ENCODE data around the gene ZNF496. TPM values are rescaled to one million over a fixed set of nuclear protein-coding genes. Genes with fewer than 3 reads are reported as not detected.
A peak's percentile ranks its signal among the peaks of the same experiment; 100 is the strongest.

ZNF496 gene
- polyA plus RNA-seq, 3 donors = 1.6 to 7.7 (median 2.4) TPM

DNA sequence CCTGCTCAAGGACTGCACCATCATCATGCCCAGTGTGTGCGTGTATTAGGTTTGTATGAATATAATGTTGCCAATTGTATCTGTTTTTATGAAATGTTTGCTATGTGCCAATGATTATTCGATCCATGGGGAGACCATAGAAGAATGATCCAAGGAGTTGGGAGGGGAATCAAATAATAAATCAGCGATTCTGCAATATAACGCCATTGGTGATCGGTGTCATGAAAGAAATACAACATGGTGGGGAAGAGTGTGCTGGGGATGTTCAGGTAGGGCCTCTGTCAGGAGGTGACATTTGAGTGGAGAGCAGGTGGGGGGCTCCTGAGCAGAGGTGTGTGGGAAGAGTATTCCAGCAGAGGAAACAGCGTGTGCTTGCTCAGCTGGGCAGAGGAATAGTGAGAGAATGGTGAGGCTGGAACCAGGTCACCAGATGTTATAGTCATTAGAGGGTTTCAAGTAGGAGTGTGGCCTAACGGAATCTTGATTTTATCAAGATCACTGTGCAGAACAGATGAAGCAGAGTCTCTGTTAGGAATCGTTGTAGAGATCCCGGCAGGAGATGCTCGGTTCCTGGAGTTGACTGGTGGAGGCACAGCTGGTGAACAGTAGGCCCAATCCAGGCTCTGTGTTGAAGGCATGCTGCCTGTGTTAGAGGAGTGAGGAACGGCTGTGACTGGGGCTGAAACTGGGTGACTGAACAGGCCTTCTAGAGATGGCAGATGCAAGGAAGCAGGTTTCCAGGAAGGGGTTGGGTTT lies 2.9 kb upstream of the ZNF496 start:
- TF ChIP-seq CTCF (IDR thresholded peaks at IDR 0.05) = no peak
- no peaks in the 10 kb centered on the region for H3K9me3 ChIP-seq (replicated peaks in 1 of 2; ENCODE audit: control insufficient read depth in 1 of 2, insufficient read depth in 1 of 2, low read length in 2 of 2)
- peaks cover 0 to 6% of the 10 kb centered on the region in 2 donors for H3K27me3 ChIP-seq (ENCODE audit: control insufficient read depth in 2 of 2, insufficient read depth in 2 of 2, low read length in 2 of 2)
- Mint-ChIP-seq H3K27ac (peak overlapping the region in 1 of 7 donors; percentile 20), H3K4me3 (peak overlapping the region in 1 of 2 donors; percentile 64), H3K4me1 (peaks cover 42% of the 10 kb centered on the region), H3K36me3 (peaks cover 4 to 10% of the 10 kb centered on the region in 2 donors), H3K27me3 (ENCODE audit: low read depth in 3 of 3) (peaks cover 3 to 25% (median 13%) of the 10 kb centered on the region in 3 donors), H3K9me3 (peaks cover 0 to 6% (median 0%) of the 10 kb centered on the region in 7 donors)
- no peak overlapping the region for H3K4me3 ChIP-seq (replicated peaks in 1 of 3; ENCODE audit: low read depth in 2 of 3, low read length in 3 of 3)
- no peak overlapping the region for H2AFZ ChIP-seq (ENCODE audit: insufficient read depth, low read depth, low read length, poor library complexity, severe bottlenecking)
- DNase-seq = no peak
- peaks cover 4% of the 10 kb centered on the region for H3K79me2 ChIP-seq (ENCODE audit: insufficient read depth, low read length)
- H4K20me1 ChIP-seq (ENCODE audit: insufficient read depth, low read length) = no peaks in the 10 kb centered on the region
- no peak overlapping the region for H3K9ac ChIP-seq (ENCODE audit: insufficient read depth, low read length, poor library complexity, severe bottlenecking)
- H3K27ac ChIP-seq (ENCODE audit: low read depth in 1 of 2, low read length in 2 of 2) = no peak overlapping the region
- 87% methylated on average over 10 of the region's 11 CpGs for WGBS (ENCODE audit: insufficient coverage)
- intact Hi-C loops (cut with micrococcal nuclease) = no loop called here
- H3K4me1 ChIP-seq (ENCODE audit: control insufficient read depth in 1 of 2, insufficient read depth in 2 of 2, low read length in 2 of 2) = peaks cover 24 to 34% of the 10 kb centered on the region in 2 donors
- H3K36me3 ChIP-seq (replicated peaks in 1 of 2; ENCODE audit: control insufficient read depth in 1 of 2, insufficient read depth in 2 of 2, low read length in 2 of 2) = no peaks in the 10 kb centered on the region
- H3K4me2 ChIP-seq (replicated peaks; ENCODE audit: extremely low read depth, low read length, poor library complexity, severe bottlenecking) = no peak overlapping the region

GRCh38 chr1:247332623-247333361 lies 1.1 kb upstream of the ZNF496 start:
- Histone ChIP-seq H3K36me3 (replicated peaks in 1 of 2; ENCODE audit: control insufficient read depth in 1 of 2, insufficient read depth in 2 of 2, low read length in 2 of 2) (peaks cover 9 to 10% of the 10 kb centered on the region in 2 donors), H3K4me3 (replicated peaks in 1 of 3; ENCODE audit: low read depth in 2 of 3, low read length in 3 of 3) (peak overlapping the region; percentile 70 to 81 (median 73)), H3K27ac (ENCODE audit: low read depth in 1 of 2, low read length in 2 of 2) (no peak overlapping the region), H4K20me1 (ENCODE audit: insufficient read depth, low read length) (no peaks in the 10 kb centered on the region), H3K27me3 (ENCODE audit: control insufficient read depth in 2 of 2, insufficient read depth in 2 of 2, low read length in 2 of 2) (peaks cover 0 to 6% of the 10 kb centered on the region in 2 donors), H2AFZ (ENCODE audit: insufficient read depth, low read depth, low read length, poor library complexity, severe bottlenecking) (peak overlapping the region; percentile 73), H3K9ac (ENCODE audit: insufficient read depth, low read length, poor library complexity, severe bottlenecking) (peak overlapping the region; percentile 79), H3K9me3 (replicated peaks in 1 of 2; ENCODE audit: control insufficient read depth in 1 of 2, insufficient read depth in 1 of 2, low read length in 2 of 2) (no peaks in the 10 kb centered on the region), H3K79me2 (ENCODE audit: insufficient read depth, low read length) (peaks cover 4% of the 10 kb centered on the region), H3K4me2 (replicated peaks; ENCODE audit: extremely low read depth, low read length, poor library complexity, severe bottlenecking) (peak overlapping the region; percentile 74), H3K4me1 (ENCODE audit: control insufficient read depth in 1 of 2, insufficient read depth in 2 of 2, low read length in 2 of 2) (peaks cover 24 to 34% of the 10 kb centered on the region in 2 donors)
- WGBS (ENCODE audit: insufficient coverage) = 20% methylated on average over 21 of the region's 28 CpGs
- H3K4me3 Mint-ChIP-seq = peak overlapping the region; percentile 79 to 85
- H3K4me1 Mint-ChIP-seq = peaks cover 42% of the 10 kb centered on the region
- DNase-seq = peak in 2 of 3 donors; percentile 40 to 43
- H3K36me3 Mint-ChIP-seq = peaks cover 19 to 23% of the 10 kb centered on the region in 2 donors
- peaks cover 0 to 6% (median 0%) of the 10 kb centered on the region in 7 donors for H3K9me3 Mint-ChIP-seq
- peak overlapping the region in 5 of 7 donors; percentile 3 to 63 (median 57) for H3K27ac Mint-ChIP-seq
- H3K27me3 Mint-ChIP-seq (ENCODE audit: low read depth in 3 of 3) = peaks cover 3 to 25% (median 13%) of the 10 kb centered on the region in 3 donors
- intact Hi-C loops (cut with micrococcal nuclease) = no loop called here
- no peak for TF ChIP-seq CTCF (IDR thresholded peaks at IDR 0.05)

All from CD14-positive monocyte (primary cell).